UCSD-AML1 (cell line): ENCODE data around the gene CTNNA2.
"Not testable (repeated sequence)": the region's sequence is repeated elsewhere in the genome, so short reads cannot be mapped to it uniquely, and the experiment has no call there.

Source experiments
- DNase-seq: peaks from one replicate; lab custom pipeline; 2025; ENCODE audit not compliant: unreplicated experiment; lab: John Stamatoyannopoulos, UW

Gene CTNNA2

DNA sequence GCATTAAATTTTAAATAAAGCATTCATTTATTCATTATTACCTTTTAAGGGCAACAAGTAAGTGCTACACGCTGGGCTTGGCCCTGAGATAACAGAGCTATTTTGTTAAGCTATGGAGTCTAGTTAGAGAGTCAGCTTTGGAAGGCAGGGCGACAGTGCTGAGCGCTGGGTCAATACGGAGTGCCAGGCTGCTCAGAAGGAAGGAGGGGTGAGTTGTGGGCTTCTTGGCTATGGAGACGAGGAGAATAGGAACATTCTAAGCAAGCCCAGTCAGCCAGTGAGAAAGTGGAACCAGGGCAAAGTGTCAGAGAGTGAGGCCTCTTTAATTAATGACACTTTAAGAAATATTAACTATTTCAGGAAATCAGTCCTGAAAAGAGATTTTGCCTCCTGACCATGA is 503.3 kb downstream of the CTNNA2 start:
- no peak for DNase-seq

DNA sequence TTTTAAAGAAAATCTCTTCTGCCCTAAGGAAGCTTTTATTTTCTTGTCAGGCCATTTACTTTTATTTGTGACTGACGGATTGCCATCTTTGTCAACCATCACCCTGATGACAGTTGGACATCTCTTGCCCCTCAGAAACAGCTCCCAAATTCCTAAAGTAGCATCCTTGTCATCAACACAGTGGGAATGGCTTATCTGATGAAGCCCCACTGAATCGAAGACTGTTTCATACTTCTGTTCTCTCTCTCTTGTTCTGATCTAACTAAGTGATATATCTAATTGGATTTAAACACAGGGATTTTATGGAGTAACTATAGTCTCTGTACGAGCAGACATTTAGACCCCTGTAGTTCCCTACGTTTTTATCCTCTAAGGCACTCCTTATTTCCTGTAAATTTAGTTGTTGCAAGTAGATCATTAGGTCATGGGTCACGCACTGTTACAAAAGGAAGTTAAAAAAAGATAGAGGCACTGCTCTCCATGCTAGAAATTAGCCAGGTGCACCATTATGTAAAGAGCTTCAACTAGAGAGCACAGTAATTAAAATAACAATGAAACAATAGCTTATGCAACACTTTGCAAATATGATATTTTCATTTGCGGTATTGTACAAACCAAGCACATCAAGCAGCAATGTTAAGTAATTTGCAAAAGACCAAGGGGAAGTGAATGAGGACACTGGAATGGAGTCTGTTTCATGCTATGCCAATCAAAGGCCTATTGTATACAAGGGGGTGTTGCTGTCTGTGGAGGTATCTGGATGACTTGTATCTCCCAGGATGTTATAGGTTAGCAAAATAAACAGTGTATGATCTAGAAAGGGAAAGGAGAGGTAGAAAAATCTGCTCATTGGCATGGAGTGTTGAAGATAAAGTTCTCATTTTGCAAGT is 507.0 kb downstream of the CTNNA2 start:
- no peak for DNase-seq

DNA sequence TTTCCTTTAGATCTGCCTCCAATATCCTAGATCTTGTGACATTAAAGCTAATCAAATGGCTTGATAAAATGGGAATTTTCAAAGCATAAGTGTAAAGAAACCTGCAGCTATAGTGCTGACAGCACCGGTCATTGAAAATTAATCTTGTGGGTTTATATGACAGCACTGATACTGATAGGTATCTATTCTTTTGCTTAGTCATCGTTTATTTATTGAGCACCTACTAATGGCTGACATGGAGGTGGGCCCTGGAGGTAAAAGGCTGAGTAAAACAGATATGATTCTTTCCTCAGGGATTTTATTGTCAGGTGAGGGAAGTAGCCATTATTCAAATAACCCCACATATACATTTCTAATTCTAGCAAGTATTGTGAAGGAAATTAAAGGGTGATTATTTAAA is 509.2 kb downstream of the CTNNA2 start:
- no peak for DNase-seq

DNA sequence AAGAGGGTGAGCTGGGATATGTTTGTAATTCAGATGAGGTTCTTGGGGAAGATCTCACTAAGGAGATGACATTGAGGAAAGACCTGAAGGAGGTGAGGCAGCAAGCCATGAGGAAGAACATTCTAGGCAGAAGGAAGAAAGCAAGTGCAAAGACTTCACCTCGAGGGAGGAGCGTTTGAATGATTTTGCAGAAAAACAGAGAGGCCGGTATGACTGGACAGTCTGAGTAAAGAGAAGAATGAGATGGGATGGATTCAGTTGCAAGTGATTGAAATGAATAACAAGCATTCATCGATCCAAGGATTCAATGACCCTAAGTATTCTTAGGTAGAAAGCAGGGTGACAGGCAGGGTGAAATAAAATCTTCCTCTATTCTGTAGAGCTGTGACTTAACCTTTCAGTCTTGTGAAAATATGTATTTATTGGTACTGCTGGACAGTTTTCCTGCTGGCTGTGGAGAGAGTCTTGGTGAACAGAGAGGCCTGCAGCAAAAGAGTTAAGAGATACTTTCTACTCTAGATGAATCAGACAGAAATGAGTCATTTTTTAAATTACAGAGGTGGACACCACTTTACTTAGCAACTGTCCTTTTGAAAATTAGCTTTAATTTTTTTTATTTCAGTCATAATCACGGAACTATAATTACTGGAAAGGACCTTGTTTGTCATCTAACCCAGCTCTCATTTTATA is 513.3 kb downstream of the CTNNA2 start:
- no peak for DNase-seq

DNA sequence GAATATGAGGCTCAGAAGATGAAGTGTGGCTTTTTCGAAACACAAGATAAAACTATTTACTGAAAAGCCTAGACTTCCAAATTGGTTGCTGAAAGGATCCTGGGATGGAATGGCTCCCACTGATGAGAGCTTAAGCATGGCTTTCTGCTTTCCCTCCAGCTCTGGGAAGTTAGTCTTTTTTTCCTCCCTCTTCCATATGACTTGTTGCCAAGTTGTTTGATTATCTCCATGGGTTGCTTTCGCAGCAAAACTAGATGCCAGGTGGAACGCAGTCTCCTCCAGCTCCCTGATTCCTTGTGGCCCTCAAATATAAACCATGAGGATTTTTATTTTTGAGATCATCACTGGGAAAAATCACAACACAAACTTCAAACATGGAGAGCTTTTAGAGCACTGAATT is 515.2 kb downstream of the CTNNA2 start:
- no peak for DNase-seq

DNA sequence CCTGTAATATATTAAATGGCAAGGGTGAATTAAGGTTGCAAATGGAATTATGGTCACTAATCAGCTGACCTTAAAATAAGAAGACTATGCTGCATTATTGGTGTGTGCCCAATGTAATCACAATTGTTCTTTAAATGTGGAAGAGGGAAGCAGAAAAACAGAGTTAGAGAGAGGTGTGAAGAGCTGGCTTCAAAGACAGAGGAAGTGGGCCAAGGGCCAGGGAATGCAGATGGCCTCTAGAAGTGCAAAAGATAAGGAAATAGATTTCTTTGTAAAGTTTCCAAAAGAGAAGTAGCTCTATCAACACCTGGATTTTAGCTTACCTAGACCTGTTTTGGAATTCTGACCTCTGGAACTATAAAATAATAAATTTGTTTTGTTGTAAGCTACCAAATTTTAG is 515.7 kb downstream of the CTNNA2 start:
- DNase-seq: no peak

DNA sequence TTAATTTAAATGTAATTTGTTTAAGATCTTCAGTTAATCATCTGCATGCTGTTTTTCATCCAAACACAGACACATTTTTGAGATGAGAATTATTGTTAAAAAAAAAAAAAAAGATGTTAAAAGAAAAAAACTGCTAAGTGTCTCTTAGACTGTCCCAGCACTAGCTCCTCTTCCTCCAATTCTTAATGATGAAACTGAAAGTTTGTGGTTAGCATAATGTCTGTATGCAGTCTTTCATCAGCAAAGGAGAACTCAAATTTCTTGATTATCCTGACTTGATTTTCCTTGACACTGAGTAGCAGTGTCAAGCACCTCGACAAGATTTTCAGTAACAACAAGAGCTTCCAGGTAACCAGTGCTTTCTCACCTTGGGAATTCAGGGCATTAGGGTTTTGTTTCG is 517.3 kb downstream of the CTNNA2 start:
- no peak for DNase-seq

DNA sequence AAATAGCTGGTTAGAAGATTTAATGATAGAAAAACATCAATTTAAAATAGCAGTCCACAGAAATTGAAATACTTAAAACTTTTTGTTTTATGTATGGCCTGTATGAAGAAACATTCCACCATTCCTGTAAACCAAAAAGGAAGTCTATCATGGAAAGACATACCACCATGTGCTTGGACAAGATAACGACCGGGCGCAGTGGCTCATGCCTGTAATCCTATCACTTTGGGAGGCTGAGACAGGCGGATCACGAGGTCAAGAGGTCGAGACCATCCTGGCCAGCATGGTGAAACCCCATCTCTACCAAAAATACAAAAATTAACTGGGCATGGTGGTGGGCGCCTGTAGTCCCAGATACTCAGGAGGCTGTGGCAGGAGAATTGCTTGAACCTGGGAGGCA is 519.8 kb downstream of the CTNNA2 start:
- DNase-seq: not testable (repeated sequence)

DNA sequence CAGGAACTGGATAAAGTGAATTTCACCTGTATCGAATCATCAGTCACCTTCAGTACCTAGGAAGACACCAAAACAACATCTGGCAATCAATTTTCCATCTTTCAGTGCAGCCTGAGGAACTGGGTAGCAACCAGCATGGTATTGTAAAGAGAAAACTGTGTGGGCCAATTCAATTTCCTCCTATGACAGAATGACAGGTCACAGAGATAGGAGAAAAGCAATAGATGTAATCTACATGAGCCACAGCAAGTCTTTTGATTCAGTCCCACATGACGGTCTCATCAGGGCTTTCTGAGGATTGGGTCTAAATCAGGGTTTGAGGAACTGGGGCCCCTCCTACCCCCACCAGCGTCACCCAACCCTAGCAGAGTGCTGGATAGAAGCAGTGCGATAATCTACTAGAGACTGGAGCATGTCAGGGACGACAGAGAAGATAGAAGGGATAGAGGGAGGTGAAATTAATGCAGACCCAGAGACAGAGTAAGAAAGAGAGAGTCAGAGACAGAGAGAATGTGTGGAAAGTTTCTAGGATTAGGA is 523.0 kb downstream of the CTNNA2 start:
- no peak for DNase-seq

DNA sequence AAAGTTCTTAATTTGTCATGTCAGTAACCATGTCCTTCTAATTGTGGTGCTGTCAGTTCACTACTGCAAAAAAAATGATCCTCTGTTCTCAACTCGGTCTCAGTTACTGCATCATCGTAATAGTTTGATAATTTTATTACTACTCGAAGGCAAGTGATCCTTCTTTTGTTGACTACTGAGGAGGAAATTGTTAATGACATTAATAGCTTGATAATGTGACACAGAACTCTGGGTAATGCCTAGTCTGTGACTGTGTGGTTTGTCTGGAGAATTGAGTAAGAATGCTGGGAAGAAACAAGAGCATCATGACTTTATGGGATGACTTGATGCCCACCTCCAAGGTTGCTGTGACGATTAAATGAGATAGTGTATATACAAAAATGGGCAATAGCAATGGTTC is 524.5 kb downstream of the CTNNA2 start:
- DNase-seq: no peak

DNA sequence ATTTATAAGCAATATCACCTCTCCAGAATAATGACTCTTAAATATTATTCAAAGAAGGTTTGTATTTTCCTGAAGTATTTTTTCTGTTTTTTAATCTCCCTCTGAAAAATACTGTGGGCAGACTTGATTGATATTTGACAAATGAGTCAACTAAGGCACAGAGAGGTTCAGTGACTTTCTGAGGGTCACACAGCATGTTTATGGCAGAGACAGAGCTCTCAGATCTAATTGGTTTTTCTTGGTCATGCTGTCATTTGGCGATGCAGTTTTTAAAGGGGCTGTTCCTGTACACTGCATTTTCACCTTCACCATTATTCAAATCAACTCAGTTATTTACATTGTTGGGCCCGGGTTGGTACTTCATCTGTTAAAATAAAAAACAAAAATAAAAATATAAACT is 527.4 kb downstream of the CTNNA2 start:
- DNase-seq: no peak

DNA sequence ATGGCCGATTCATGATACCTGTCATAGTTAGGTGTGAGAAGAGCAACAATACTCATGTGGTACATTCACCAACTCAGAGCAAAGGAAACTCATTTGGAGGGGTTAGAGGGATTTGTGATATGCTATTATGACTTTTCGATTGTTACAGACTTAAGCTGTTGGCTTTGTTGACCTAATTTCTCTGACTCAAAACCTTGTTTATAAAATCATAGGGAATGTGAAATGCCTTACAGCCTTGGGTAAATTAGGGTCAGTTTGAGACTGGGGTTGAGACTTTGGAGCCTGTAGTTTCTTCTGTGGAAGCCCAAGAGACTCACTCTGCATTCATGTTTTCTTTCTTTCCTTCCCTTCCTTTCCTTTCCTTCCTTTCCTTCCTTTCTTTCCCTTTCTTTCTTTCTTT is 529.8 kb downstream of the CTNNA2 start:
- DNase-seq: no peak

DNA sequence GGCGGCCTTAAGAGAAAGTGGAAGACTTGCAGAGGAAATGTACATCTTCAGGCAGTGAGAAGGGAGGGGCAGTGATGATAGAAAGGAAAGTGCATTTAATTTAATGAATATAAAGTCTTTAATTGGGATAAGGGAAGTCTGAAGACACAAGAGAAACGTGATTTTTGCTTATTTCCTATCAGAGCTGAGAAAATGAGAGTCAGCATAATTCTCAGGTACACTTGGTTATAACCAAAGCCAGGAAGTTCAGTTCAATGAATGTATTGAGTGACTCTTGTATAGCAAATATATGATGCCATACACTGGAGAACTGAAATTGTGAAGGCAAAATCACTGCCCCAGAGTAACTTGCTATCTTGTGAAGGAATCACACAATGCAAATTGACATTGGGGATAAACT is 535.4 kb downstream of the CTNNA2 start:
- no peak for DNase-seq

DNA sequence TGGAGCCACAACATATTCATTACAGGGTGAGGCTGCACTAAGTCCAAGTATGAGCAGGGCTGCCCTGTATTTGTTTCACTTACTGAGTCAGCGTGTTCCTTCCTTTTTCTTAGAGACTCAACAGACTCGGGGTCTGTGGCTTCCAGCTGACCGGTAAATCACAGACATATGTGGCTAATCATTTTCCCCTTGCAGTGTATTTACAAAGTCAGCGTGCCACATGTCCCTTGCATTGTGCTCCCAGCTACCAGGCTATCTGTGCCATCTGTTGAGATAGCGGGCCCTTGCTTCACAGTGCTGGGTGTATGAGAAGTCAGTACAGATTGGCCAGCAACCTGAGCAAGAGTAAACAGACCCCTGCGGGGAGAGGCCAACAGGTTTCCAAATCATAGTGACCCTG is 537.4 kb downstream of the CTNNA2 start:
- no peak for DNase-seq

DNA sequence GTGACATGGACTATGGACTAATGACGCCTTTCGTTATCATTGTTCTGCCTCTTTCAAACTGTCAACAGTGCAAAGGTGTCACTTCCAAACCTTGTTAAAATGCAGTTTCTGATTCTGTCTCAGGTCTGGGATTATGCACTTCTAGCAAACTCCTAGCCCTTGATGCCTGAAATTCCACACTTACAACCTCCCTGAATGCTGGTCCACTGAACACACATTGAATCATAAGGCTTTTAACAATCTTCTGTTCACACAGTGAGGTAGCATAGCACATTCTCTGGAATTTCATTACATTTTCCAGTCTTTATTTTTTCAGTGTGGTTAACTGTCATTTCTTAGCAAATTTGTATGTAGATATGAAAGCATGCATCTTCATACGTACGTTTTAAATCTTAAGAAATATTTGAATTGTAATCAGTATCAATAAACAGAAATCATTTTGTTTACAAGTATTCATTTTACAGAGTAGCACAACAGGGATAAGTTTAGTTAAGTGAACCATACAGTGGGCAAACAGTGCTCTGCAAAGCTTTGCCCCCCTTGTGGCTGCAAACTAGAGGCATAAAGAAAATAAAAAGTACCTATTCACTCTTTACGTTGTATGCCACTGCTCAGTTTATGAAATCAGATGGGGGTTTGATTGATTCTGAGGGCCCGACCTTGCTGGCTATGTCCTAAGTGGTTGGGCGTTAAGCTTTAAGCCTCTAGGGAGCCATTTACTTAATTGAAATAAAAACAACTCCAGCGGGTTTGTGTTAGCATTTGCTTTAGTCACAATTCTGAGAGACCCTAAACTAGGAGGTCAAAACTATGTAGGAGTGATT is 540.9 kb downstream of the CTNNA2 start:
- DNase-seq: no peak

DNA sequence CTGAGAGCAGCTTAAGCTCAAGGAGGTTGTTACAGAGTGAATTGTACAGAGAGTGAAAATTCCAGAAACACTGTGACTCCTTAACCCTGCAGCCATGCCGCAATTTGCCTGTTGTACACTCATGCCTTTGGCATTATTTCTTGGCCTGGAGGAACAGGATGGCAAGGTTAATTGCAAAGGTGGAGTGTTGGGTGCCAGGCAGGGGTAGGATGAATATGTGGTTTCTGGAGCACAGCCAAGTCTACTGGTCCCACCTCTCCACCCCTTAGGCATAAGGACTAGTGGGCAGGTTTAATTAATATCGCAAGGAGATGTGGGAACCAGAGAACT is 541.5 kb downstream of the CTNNA2 start:
- no peak for DNase-seq

DNA sequence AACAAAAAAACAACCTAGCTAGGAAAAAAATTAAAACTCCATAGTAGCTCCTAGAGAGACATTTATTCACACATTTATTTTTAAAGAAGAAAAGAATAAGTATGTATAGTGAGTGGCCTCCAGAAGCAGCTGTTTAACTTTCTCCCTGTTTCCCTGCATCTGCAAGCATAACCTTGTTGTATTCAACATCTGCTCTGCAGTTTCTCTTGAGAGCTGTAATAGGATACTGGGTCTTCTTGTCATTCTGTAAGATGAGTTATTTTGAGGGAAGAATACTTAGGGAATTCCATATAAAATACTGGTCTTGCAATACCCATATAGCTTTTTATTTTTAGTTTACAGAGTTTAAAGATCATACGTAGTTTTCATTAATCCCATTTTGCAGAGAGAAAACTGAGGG is 545.1 kb downstream of the CTNNA2 start:
- no peak for DNase-seq

DNA sequence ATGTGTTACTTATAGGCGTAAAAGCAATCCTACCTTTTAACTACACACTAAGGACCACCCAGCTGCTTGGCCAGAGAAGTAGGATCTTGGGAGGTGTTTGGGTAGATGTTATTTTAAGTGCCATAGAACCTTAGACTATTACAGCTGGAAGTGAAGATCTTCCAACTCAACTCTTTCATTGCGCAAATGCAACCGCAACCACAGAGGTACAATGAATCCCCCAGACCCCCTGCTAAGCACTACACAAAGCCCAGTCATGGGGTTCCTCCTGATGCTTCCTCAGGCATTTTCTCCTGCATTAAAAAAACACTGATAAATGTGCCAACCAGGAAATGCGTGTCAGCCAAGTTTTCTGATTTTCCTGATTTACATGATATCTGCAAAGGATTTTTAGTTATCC is 545.7 kb downstream of the CTNNA2 start:
- DNase-seq: no peak

DNA sequence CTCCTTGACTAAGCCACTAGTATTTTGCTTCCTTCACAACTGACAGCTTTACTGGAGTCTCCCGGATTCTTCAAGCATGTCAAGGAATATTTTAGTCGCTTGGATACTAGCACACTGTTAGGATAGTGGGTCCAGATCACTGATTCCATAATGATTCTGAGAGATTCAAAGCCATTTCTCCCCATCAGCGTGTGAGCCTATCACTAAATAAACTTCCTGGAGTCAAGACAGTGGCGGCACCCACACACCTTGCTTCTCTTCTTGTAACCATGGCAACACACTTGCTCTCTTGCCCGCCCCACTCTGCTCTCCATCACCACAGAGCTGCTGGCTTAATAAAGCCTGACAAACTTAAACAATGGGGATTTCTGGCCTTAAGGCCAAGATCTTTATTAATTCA is 546.6 kb downstream of the CTNNA2 start:
- no peak for DNase-seq

DNA sequence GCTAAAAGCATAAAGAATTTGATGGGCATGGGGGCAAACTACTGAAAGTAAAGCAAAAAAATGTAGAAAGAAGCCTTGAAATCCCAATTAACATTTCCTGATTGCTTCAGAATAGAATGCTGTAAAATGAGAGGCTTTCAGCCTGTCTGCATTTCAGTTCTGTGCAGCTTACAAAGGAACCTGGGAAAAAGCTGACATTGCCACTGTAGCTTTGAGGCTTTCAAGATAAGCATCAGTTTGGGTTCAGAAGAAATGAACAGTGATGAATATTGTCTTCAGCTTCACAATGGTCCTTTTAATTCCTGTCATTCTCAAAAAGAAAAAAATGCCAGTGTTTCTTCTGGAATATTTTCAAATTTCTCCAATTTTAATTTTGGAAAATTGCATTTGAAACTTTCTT is 549.0 kb downstream of the CTNNA2 start:
- DNase-seq: no peak

DNA sequence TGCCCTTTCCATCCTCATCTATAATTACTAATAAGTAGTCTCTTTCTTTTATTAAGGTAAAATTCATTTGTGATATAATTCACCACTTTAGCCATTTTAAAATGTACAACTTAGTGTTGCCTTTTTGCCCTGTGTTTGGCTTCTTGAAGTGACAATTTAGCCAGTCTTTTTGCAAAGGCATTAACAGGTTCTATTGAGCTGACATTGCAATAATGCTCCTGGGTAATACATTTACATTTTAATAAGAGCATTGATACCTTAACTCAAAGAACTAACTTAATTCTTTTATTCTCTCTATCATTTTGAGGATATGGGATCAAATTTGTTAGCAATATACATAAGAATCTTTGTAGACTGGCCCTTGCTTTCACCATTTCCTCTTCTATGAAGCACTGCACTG is 549.4 kb downstream of the CTNNA2 start:
- DNase-seq: no peak
